ACHN (cell line): ENCODE measurements around the gene TBC1D7.

ENCODE experiments used
- DNase-seq: peaks from one replicate; pipeline ENCODE4 v3.0.0-alpha.2; 2015
- in situ Hi-C: cut with HindIII; loops from 2 replicates; pipeline ENCODE4 v1.10.0; 2017; ENCODE audit warnings: low sequenced_read_pairs, low pct_ligation_motif_present, low pct_unique_long_range_greater_than_20kb

Gene TBC1D7

GRCh38 chr6:13300643-13301590 is 27.4 kb downstream of the TBC1D7 start:
- DNase-seq: no peak
- in situ Hi-C loops: no loop called here

GRCh38 chr6:13299918-13300317 is 28.4 kb downstream of the TBC1D7 start:
- no peak for DNase-seq
- in situ Hi-C loops: no loop called here

- in situ Hi-C loops: no loop called here
- DNase-seq: no peak
Observed at GRCh38 chr6:13299403-13299821, 28.9 kb downstream of the TBC1D7 start.

- in situ Hi-C loops: no loop called here
- no peak for DNase-seq
Observed at GRCh38 chr6:13298446-13298845, 29.9 kb downstream of the TBC1D7 start.

- DNase-seq: no peak
- in situ Hi-C loops: no loop called here
Observed at GRCh38 chr6:13297391-13297790, 30.9 kb downstream of the TBC1D7 start.

- no peak for DNase-seq
- in situ Hi-C loops: no loop called here
Observed at GRCh38 chr6:13296536-13296997, 31.8 kb downstream of the TBC1D7 start.

GRCh38 chr6:13295576-13295975 is 32.8 kb downstream of the TBC1D7 start:
- no peak for DNase-seq
- in situ Hi-C loops: no loop called here

- in situ Hi-C loops: no loop called here
- DNase-seq: no peak
Observed at GRCh38 chr6:13294499-13295069, 33.8 kb downstream of the TBC1D7 start.

- no peak for DNase-seq
- in situ Hi-C loops: no loop called here
Observed at GRCh38 chr6:13292774-13293173, 35.6 kb downstream of the TBC1D7 start.

- in situ Hi-C loops: no loop called here
- DNase-seq: no peak
Observed at GRCh38 chr6:13290335-13290734, 38.0 kb downstream of the TBC1D7 start.

- in situ Hi-C loops: no loop called here
Observed at GRCh38 chr6:13289789-13290318, 38.5 kb downstream of the TBC1D7 start.

GRCh38 chr6:13288969-13289391 is 39.4 kb downstream of the TBC1D7 start:
- in situ Hi-C loops: no loop called here
- no peak for DNase-seq

More at GRCh38 chr6:13289789-13290318, 38.5 kb downstream of the TBC1D7 start:
- DNase-seq: no peak

- in situ Hi-C loops: no loop called here
- no peak for DNase-seq
Observed at GRCh38 chr6:13288481-13288880, 39.9 kb downstream of the TBC1D7 start.

GRCh38 chr6:13287104-13287503 is 41.2 kb downstream of the TBC1D7 start:
- in situ Hi-C loops: no loop called here
- DNase-seq: no peak

- in situ Hi-C loops: no loop called here
- no peak for DNase-seq
Observed at GRCh38 chr6:13286181-13286580, 42.2 kb downstream of the TBC1D7 start.

- DNase-seq: no peak
Observed at GRCh38 chr6:13285705-13286104, 42.6 kb downstream of the TBC1D7 start.

GRCh38 chr6:13284646-13285045 is 43.7 kb downstream of the TBC1D7 start:
- DNase-seq: no peak
- in situ Hi-C loops: no loop called here

More at GRCh38 chr6:13285705-13286104, 42.6 kb downstream of the TBC1D7 start:
- in situ Hi-C loops: no loop called here

- in situ Hi-C loops: no loop called here
- no peak for DNase-seq
Observed at GRCh38 chr6:13283331-13283730, 45.0 kb downstream of the TBC1D7 start.

- in situ Hi-C loops: no loop called here
- no peak for DNase-seq
Observed at GRCh38 chr6:13282393-13283069, 45.8 kb downstream of the TBC1D7 start.
